Right lobe of liver (tissue), 6 donors: ENCODE data around the gene KCNJ16. TPM values are rescaled to one million over a fixed set of nuclear protein-coding genes. Genes with fewer than 3 reads are reported as not detected.

ENCODE experiments used
- ATAC-seq, 4 donors: fragments of 200-7000 bp; cut with Tn5 transposase; one replicate each; pipeline ENCODE4 v1.9.1; 2020; ENCODE audit warnings: mild to moderate bottlenecking in 4 of 4, moderate library complexity in 4 of 4
- DNase-seq, 3 donors: peaks; one replicate each; pipeline ENCODE4 v3.0.0-alpha.2; 2020
- H3K27ac ChIP-seq, 3 donors: fragments of 200-600 bp; one replicate each; pipeline ENCODE4 v1.8.0; 2022
- H3K27me3 ChIP-seq, 2 donors: fragments of 200-600 bp; one replicate each; pipeline ENCODE4 v1.8.0; 2022
- H3K36me3 ChIP-seq, 4 donors: fragments of 200-600 bp; sonication (generic) in 1 of 4; one replicate each; pipeline versions ENCODE4 v1.5.1 to v1.8.0; 2017 to 2022; ENCODE audit warnings: control low read depth in 1 of 4
- H3K4me1 ChIP-seq, 4 donors: fragments of 200-600 bp; sonication (generic) in 1 of 4; one replicate each; pipeline versions ENCODE4 v1.5.1 to v1.8.0; 2017 to 2022; ENCODE audit warnings: control low read depth in 1 of 4
- H3K4me3 ChIP-seq, 3 donors: fragments of 200-600 bp; one replicate each; pipeline ENCODE4 v1.8.0; 2022
- H3K9me3 ChIP-seq, 4 donors: fragments of 200-600 bp; sonication (generic) in 1 of 4; one replicate each; pipeline versions ENCODE4 v1.5.1 to v1.8.0; 2017 to 2022; ENCODE audit warnings: control low read depth in 1 of 4
- POLR2A ChIP-seq: fragments of 450-650 bp; IDR thresholded peaks from one replicate; pipeline ENCODE4 v1.6.1; 2017; ENCODE audit warnings: antibody characterized with exemption, mild to moderate bottlenecking
- WGBS: methylation state at CpG from one replicate; pipeline ENCODE4 v1.1.6; 2018; ENCODE audit warnings: low coverage, low lambda C conversion rate; ENCODE audit not compliant: insufficient coverage; ENCODE audit errors: missing lambda C conversion rate; 5-methylcytosine and 5-hydroxymethylcytosine counted together
- intact Hi-C, 2 donors: fragments of 100-400 bp; cut with DNase I; formaldehyde crosslinking; loops; one replicate each; pipeline versions ENCODE4 v1.11.2 to v1.14.1; 2022
- total RNA-seq, 6 experiments: library from RNA; depleted of rRNA in 2 of 6; stranded (reverse); fragments of >200 nt in 2 of 6; fragmentation: NEBNext Ultra II Directional in 3 of 6; extraction: Animal tissue kit (Norgen Biotek cat#: 25700) in 3 of 6; gene quantifications; one replicate each; pipeline versions ENCODE4 v1.1.0 to v1.2.4, GENCODE V29; 2016 to 2023
- TF ChIP-seq, protein P1 (sequence below), 4 donors: fragments of 200-600 bp in 3 of 4; fragments of 450-650 bp in 1 of 4; IDR thresholded peaks; one replicate each; pipeline versions ENCODE4 v1.5.1 to v1.8.0; 2016 to 2022; ENCODE audit warnings: antibody characterized with exemption in 4 of 4, mild to moderate bottlenecking in 2 of 4
- donor health status: DM: no; HTN: yes; CAD: no.
- donor health status: DM: no; HTN: no; CAD: no.
- donor health status: DM: no; HTN: no; CAD: no.
- donor health status: DM: no; HTN: yes; CAD: no.
- donor health status: DM: no; HTN: yes; CAD: no.

Gene KCNJ16
- total RNA-seq, 6 experiments from 2014 or later, result 0.07 to 2.1 (median 0.85) TPM

- TF ChIP-seq POLR2A, result no peak
- TF ChIP-seq, protein P1, sequence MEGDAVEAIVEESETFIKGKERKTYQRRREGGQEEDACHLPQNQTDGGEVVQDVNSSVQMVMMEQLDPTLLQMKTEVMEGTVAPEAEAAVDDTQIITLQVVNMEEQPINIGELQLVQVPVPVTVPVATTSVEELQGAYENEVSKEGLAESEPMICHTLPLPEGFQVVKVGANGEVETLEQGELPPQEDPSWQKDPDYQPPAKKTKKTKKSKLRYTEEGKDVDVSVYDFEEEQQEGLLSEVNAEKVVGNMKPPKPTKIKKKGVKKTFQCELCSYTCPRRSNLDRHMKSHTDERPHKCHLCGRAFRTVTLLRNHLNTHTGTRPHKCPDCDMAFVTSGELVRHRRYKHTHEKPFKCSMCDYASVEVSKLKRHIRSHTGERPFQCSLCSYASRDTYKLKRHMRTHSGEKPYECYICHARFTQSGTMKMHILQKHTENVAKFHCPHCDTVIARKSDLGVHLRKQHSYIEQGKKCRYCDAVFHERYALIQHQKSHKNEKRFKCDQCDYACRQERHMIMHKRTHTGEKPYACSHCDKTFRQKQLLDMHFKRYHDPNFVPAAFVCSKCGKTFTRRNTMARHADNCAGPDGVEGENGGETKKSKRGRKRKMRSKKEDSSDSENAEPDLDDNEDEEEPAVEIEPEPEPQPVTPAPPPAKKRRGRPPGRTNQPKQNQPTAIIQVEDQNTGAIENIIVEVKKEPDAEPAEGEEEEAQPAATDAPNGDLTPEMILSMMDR (IDR thresholded peaks at IDR 0.05), result no peak
- no peak overlapping the region for H3K4me3 ChIP-seq
- 42% methylated on average over 2 of the region's 2 CpGs for WGBS
- no peaks in the 10 kb centered on the region for H3K27me3 ChIP-seq
- intact Hi-C loops, result no loop called here
- ATAC-seq, result no peak
- no peaks in the 10 kb centered on the region for H3K4me1 ChIP-seq
- H3K9me3 ChIP-seq, result no peaks in the 10 kb centered on the region
- H3K27ac ChIP-seq, result no peak overlapping the region
- no peaks in the 10 kb centered on the region for H3K36me3 ChIP-seq
- no peak for DNase-seq
These were observed 14.6 kb upstream of the KCNJ16 start for GRCh38 chr17:70060415-70060814.

- no peaks in the 10 kb centered on the region for H3K4me1 ChIP-seq
- H3K27ac ChIP-seq, result no peak overlapping the region
- ATAC-seq (no peak), DNase-seq (no peak)
- no peak overlapping the region for H3K4me3 ChIP-seq
- WGBS, result 45% methylated on average over 5 of the region's 5 CpGs
- H3K9me3 ChIP-seq, result no peaks in the 10 kb centered on the region
- intact Hi-C loops, result no loop called here
- H3K36me3 ChIP-seq, result no peaks in the 10 kb centered on the region
- TF ChIP-seq POLR2A, result no peak
- TF ChIP-seq, protein P1 (IDR thresholded peaks at IDR 0.05), result no peak
- no peaks in the 10 kb centered on the region for H3K27me3 ChIP-seq
These were observed 7.9 kb upstream of the KCNJ16 start for GRCh38 chr17:70067134-70067533.

GRCh38 chr17:70070305-70071027, 4.6 kb upstream of the KCNJ16 start:
- DNase-seq (no peak), ATAC-seq (no peak)
- 31% methylated on average over 3 of the region's 3 CpGs for WGBS
- H3K27me3 ChIP-seq, result no peaks in the 10 kb centered on the region
- H3K36me3 ChIP-seq, result no peaks in the 10 kb centered on the region
- TF ChIP-seq, protein P1 (IDR thresholded peaks at IDR 0.05), result no peak
- TF ChIP-seq POLR2A, result no peak
- no peaks in the 10 kb centered on the region for H3K9me3 ChIP-seq
- intact Hi-C loops, result no loop called here
- no peak overlapping the region for H3K27ac ChIP-seq
- no peaks in the 10 kb centered on the region for H3K4me1 ChIP-seq
- no peak overlapping the region for H3K4me3 ChIP-seq

- no peaks in the 10 kb centered on the region for H3K9me3 ChIP-seq
- TF ChIP-seq POLR2A, result no peak
- TF ChIP-seq, protein P1 (IDR thresholded peaks at IDR 0.05), result no peak
- intact Hi-C loops, result no loop called here
- H3K4me3 ChIP-seq, result no peak overlapping the region
- DNase-seq (no peak), ATAC-seq (no peak)
- no peak overlapping the region for H3K27ac ChIP-seq
- WGBS, result 75% methylated on average over 4 of the region's 4 CpGs
- H3K27me3 ChIP-seq, result no peaks in the 10 kb centered on the region
- no peaks in the 10 kb centered on the region for H3K4me1 ChIP-seq
- no peaks in the 10 kb centered on the region for H3K36me3 ChIP-seq
These were observed 3.9 kb upstream of the KCNJ16 start for GRCh38 chr17:70071127-70071526.
